HG02610 (cell line): ENCODE data around the gene IFITM2.

ENCODE experiments used
- ATAC-seq: cut with Tn5 transposase; IDR thresholded peaks from one replicate; pipeline ENCODE4 v1.9.1; 2021; ENCODE audit warnings: mild to moderate bottlenecking, moderate library complexity; ENCODE audit not compliant: unreplicated experiment

IFITM2 gene

DNA sequence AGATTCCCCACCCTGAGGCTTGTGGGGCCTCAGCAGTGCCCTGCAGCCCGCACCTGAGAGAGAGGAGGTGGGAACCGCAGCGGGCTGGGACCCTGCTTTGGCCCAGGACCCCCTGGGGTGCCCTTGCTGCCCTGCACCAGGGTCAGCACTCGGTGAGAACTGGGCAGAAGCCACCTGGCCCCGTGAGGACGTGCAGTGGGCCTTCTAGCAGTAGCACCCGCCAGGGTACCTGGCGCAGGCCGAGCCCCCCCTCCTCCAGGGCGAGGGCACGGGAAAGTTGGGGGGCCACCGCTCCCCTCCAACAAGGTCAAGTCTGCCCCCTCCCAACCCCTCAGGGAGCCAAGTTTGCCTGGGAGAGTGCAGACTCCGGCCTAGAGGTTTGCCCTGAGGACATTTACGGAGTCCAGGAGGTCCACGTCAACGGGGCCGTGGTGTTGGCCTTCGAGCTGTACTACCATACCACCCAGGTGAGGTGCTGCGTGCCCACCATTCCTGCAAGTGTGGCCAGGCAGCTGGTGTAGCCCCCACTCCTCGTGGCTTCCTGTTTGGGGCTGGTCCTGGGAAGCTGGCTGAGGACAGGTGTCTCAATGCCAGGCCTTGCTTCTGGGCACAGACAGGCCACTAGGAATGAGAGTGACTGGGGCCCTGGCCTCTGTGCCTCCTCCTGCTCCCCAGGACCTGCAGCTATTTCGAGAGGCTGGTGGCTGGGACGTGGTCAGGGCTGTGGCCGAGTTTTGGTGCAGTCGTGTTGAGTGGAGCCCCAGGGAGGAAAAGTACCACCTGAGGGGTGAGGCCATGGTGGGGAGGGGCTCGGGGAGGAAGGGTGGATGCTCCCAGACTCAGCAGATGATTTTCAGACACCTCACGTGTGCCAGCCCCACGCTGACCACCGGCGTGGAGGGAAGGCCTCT lies 15.2 kb upstream of the IFITM2 start:
- no peak for ATAC-seq

DNA sequence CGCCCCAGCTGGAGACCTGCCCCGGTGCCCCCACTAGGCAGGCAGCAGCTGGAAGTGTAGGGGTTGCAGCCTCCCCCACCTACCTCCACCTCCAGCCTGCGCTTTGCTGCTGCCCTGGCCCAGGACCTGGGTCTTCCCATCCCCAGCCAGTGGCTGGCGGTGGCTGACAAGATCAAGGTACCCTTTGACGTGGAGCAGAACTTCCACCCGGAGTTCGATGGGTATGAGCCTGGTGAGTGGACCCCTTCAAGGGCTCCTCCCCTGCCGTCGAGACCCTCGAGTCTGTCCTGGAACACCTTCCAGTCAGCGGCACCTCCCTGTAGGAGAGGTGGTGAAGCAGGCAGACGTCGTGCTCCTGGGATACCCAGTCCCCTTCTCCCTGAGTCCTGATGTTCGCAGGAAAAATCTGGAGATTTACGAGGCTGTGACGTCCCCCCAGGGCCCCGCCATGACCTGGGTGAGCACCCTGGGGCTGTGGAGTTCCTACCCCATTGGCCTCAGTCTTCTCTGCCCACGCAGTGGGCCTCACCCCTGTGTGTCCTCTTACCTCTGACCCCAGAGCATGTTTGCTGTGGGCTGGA lies 14.3 kb upstream of the IFITM2 start:
- no peak for ATAC-seq

DNA sequence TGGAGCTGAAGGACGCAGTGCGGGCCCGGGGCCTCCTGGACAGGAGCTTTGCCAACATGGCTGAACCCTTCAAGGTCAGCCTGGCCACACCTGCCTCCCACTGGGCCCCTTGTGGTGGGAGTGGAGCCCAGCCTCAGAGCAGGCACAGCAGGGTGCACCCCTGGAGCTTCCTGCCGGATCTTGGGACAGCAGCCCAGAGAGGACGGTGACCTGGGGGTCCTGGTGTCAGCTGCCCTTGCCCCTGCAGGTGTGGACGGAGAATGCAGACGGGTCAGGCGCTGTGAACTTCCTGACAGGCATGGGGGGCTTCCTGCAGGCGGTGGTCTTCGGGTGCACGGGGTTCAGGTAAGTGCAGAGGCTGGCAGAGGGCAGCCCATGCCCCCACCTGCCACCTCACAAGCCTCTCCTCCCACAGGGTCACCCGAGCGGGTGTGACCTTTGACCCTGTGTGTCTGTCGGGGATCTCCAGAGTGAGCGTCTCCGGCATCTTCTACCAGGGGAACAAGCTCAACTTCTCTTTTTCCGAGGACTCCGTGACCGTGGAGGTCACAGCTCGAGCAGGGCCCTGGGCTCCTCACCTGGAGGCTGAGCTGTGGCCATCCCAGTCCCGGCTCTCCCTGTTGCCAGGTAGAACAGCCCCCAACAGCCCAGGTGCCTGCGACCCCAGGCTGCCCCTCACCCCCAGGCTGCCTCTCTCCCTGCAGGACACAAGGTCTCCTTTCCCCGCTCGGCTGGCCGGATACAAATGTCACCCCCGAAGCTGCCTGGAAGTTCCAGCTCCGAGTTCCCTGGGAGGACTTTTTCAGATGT lies 13.6 kb upstream of the IFITM2 start:
- no peak for ATAC-seq

DNA sequence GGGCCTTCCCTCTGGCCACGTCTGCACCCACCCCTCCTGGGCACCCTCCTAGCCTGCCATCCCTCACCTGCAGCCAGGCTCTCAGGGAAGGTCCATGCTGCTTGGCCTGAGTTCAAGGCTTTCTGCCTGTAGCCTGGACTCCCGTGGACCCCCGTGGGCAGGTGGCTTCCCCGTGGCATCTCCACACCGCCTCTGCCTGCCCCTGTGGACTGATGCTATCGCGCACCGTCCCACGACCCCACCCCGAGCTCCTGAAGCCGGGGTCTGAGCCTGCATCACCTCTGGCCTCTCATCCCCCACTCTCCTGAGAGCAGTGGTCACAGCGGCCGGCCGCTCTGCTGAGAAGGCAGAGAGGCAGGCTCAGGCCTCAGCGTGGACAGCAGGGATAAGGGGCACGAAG lies 12.8 kb upstream of the IFITM2 start:
- no peak for ATAC-seq

DNA sequence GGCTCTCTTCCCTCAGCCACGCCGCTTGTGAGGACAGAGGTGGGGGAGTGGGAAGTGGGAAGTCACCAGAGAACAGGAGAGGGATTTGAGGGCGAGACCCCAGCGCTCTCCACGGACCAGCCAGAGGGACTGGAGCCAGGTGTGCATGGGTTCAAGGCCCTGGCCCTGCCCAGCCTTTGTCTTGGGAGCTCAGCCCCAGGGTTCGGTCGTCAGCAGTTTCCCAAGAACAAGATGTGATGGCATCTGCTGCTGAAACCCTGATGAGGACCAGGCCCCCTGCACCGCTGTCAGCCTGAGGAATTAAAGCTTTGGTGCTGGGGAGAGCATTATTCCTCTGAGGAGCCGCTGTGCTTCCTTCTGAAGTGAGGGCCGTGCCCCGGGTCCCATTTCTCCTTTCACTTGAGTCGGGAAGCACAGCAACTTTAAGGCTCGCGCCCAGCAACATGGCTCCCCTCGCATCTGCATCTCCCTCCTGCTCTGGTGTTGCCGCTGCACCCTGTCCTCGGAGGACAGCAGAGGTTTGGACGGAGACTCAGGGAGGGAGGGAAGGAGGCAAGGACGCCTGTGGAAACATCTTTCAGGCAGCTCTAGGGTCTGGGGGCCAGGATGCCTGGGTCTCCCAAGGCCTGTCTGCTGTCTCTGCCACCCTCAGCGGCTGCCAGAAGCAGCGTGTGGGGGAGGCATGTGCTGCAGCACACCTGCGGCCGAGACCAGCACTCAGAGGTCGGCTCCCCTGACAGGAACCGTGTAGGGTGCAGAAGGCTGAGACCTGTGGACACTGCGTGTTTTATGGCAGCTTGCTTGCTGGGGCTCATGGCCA lies 12.1 kb upstream of the IFITM2 start:
- ATAC-seq: no peak

DNA sequence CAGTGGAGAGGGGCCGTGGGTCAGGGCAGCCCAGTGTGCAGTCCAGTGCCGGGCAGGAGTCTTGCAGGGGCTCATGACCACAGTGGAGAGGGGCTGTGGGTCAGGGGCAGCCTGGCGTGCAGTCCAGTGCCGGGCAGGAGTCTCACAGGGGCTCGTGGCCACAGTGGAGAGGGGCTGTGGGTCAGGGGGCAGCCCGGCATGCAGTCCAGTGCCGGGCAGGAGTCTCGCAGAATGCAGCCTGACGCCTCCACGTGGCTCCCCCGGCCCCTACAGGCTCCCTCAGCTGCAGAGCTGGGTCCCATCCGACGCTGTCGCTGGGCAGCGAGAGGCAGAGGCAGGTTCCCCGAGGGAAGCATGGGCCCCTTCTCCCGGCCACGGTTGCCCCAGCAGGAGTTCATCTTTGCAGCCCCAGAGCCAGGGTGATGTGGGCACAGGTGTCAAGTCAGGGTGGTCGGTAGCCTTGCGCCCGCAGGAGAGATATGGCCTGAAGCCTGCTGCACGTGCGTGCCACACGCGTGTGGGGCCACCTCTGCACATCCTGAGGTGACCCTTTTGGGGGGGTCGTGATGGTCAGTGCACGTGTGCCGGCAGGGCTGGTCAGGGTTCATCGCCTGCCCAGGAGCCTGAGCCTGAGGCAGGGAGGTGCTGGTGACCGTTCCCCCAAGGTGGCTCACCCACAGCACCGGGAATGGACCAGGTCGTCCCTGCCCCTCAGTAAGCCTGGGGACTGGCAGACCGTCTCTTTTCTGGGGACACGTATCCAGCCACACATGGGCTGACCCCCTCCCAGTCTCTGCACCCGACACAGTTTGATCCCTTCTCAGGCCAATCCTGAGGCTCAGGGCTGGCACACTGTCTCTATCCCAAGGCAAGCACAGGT lies 11.2 kb upstream of the IFITM2 start:
- no peak for ATAC-seq

DNA sequence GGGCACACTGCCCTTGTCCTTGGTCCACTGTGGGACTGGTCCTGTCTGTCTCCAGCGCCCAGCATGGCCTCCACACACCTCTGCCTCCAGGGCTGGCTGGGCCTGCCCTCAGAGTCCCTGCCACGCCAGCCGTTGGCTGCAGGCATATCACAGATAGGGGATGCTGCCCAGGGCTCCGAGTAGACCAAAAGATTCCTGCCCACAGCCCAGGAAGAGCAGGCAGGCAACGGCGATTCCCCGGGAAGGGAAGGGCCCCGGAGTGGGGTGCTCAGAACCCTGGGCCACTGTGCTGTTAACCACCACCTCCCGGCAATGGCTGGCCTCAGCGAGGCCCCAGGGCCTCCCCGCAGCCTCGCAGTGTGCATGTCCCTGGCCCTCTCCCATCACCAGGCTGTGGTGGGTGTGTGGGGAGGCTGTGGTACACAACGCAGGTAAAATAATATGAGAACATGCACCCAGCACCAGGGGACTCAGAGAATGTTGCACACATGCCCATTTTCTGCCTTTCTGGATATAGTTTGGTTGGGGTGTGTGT lies 10.5 kb upstream of the IFITM2 start:
- no peak for ATAC-seq

DNA sequence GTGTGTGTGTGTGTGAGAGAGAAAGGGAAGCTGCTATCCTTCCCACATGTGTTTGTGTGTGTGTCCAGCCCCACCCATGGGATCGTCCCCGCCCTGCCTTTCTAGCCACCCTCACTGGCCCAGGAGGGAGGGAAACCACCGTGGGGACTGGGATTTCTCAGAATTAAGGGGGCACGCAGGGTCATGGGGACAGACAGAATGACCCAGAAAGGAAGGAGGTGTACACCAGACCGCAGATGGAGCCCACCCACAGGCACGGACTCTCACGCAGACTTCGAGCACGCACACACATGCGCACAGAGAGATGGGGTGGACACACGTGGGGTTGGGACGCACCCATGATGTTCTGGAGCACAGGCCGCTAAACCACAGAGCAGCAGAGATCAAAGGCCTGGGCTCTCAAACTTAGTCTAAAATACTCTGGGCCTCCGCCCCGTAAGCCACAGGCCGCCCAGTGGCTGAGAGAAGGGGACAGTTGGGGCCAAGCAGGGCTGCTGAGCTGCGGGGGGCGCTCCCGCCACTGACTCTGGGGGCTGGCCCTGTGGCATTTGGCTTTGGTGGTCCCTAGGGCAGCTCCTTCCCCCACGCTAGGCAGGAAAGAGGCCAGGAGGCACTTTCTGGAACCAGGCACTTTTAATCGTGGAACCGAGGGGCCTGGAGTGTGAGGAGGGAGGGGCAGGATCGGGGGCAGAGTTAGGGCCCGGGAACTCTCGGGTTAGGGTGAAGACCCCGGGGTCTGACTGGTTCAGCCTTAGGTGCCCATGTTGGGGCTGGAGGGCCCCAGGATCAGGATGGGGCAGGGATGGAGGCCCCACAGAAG lies 9.8 kb upstream of the IFITM2 start:
- no peak for ATAC-seq

DNA sequence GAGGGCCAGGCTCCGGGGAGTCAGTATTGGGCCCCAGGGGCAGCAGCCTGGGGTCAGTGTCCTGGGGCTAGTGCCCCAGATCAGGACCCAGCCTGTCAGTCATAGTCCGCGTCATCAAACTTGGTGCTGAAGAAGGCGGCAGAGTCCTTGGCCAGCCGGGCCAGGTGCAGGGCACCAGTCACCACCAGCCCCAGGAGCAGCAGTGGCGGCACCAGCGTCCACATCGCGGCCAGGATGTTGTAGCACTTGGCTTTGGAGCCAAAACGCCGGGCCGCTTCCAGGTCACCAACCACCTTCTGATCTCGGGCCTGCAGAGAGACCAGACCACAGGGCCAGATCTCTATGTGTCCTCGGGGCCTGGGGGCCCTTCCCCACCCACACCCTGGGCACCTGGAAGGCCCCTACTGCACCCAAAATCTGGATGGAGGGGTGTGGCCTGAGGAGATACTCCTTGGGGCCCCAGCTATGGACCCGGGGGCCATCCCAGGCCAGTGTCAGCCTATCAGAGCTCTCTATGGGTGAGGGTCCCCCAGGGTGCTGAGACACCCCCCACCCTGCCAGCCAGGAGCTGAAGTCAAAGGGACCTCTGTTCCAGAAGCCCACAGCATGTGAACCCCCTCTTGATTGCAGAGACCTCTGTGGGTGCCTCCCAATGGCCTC lies 9.1 kb upstream of the IFITM2 start:
- no peak for ATAC-seq

DNA sequence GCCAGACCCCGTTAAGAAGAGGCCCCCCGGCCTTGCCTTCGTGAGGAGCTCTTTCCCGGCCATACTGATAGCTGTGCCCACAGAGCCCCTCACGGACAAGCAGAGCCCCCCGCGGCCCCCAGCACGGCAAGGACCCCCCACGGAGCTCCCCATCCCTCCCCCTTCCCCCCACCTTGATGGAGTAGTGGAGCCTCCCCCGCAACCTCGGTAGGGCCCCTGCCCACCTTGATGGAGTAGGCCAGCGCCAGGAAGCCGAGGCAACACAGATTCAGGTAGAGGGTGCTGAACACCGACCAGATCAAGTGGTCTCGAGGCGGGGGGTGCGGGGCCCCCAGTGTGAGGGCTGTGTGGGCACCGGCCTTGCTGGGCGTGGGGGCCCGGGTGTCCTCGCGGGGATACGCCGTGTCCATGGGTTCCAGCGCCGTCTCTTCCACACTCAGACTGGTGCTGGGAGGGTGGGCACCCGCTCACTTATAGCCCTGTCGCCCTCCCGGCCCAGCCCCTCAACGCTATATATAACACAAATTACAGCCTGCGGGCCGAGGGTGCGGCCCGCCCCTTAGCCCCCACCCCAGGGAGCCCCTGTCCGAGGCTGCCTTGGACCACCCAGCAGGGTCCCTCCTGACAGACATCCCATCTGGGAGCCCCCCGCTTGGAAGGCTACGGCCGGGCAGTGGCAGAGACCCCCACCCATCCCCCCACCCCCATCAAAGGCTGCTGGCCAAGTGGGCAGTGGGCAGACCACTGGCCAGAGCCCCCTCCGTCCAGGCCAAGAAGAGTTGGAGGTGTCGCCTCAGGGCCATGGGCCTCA lies 8.3 kb upstream of the IFITM2 start, which contains the start of gene IFITM5:
TSS of gene IFITM5 (minus strand) at position 446 of the 811 bp plus-strand sequence. CDS start at position 410, 36 bp downstream.
- no peak for ATAC-seq

DNA sequence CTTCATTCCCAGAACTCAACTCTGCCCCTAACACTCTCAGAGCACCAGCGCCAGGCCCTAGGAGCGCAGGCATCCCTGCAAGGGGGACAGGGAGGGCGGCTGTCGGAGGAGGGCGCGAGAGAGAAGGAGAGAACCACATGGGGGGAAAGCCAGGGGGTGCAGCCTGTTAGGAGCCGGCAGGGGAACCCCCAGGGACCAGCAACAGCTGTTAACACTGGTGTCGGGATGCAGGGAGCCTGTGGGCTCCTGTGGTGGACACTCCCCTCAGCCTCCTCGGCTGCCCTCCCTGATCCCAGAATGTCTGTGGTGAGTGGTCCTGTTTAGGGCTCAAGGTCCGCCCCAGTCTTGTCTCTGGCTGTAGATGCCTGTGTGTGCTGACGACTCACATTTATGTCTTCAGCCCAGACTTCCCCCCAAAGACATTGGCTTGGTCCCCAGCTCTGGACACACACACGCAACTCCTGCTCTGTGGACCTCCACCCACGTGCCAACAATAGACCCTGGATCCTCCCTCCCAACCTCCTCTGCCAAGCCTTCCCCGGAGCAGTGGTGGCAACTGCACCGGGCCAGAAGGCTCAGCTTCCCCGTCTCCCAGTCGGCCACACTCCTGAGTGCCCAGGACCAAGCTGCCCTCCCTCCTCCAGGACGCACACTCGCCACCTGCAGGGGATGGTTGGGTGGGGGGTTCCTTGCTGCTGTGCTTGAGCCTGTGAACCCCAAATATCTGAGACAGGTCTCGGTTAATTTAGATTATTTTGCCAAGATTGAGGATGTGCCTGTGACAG lies 7.5 kb upstream of the IFITM2 start:
- ATAC-seq: no peak

DNA sequence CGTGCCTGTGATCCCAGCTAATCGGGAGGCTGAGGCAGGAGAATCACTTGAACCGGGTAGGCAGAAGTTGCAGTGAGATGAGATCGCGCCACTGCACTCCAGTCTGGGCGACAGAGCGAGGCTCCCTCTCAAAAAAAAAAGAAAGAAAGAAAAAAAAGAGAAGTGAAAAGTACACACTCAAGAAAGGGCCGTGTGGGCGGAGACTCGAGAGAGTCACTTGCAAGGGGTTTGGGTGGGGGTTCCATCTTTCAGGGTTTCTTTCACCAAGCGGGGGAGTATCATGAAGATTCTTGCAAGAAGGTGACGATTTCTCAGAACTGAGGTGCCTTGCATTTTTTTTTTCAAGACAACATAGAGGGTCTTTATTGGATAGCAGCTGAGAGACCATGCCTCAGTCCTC lies 4.3 kb upstream of the IFITM2 start:
- no peak for ATAC-seq

DNA sequence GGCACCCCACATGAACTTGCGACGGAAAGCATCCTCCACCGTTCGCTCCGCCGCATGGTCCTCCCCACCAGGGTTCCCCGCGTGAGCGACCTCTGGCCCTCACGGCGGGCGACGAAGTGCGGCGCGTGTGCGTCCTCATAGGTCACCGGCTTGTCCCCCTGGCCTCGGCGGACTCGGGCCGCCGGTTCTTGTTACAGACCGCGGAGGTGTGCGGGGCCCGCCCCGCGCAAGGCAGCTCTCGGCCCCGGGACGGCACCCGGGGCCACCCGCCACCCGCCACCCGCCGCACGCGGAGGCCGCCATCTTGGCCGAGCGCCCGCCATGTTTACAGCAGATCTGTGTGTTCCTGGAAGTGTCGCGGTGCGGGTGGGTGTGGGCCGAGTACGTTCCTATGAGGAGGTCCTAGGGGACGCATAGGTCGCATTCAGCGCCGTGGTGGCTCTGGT lies 3.5 kb upstream of the IFITM2 start:
- no peak for ATAC-seq

DNA sequence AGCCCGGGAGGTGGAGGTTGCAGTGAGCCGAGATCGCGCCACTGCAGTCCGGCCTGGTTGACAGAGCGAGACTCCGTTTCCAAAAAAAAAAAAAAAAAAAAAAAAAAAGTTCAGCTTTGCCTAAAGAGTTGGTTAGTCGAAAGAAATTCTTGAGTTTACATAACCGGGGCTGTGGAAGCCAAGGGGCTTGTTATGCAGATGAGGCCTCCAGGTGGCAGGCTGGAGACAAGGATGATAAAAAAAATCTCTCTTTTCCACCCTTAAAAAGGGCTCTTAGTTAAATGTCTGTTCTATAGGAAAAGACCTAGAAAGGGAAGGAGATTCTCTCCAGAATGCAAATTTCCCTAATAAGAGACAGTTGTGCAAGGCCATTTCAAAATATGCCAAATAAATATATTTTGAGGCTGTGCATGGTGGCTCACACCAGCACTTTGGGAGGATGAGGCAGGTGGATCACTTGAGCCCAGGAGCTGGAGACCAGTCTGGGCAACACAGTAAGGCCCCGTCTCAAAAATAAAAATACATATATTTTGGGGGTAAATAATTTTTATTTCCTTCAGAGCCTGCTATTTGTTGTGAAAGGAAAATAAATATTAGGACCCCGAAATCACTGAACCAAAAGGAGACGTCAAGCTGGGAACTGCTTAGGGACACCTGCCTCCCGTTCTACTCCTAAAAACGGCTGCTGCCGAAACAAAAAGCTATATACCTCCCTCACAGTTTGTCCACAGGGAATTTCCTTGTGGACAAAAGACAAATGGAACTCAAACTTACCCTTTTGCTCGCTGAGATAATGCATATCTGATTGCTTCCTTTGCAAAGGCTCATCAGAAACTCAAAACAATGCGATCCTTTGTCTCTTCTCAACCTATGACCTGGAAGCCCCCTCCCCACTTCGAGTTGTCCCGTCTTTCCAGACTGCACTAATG lies 2.4 kb upstream of the IFITM2 start:
- ATAC-seq: no peak

DNA sequence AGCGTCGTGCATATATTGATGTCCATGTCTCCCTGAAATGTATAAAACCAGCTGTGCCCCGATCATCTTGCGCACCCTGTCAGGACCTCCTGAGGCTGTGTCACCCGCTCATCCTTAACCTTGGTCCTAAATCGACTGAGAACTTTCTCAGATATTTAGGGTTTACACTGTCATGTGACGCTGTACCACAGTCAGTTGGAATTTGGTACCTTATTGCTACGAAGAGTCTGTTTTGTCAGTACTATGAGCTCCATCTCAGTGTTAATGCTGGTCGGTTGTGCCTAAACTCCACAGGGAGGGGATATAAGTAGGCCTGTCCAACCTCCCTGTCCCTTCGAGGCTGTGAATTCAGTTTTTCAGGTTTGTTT lies 1.8 kb upstream of the IFITM2 start:
- no peak for ATAC-seq
